DND-41 (cell line): ENCODE data around the gene DBNL.

Experiments used
- EZH2 ChIP-seq: IDR thresholded peaks from 3 replicates; pipeline ENCODE4 v1.6.1; 2012; ENCODE audit warnings: borderline replicate concordance, low read depth, mild to moderate bottlenecking, moderate library complexity, low read length, inconsistent platforms; ENCODE audit not compliant: severe bottlenecking
- TF ChIP-seq, protein P1 (sequence below): IDR thresholded peaks from 2 replicates; pipeline ENCODE4 v1.5.1; 2012; ENCODE audit warnings: borderline replicate concordance, low read length, moderate library complexity, mild to moderate bottlenecking; ENCODE audit not compliant: poor library complexity, severe bottlenecking; ENCODE audit errors: extremely low read depth

DNA sequence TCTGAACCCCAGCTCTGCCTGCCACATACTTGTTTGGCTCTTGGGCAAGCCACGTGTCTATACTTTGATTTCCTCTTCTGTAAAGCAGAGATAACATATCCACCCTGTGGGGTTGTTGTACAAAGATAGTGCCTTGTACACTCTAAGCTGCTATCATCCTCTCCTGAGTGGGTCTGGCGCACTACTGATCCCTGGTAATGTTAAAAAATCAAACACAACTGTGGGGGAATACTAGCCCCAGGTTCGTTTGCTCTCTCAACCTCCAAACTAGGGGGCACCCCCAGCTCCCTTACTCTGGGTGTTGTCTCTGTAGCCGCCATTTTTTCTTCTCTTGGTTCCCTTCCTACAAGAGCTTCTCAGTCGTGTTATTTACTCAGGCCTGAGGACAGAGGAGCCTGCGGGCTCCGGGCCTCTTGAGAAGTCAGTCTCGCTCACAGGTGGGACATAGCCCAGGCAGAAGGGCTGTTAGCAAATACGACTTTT lies 36.8 kb downstream of the DBNL start:
- TF ChIP-seq, protein P1, sequence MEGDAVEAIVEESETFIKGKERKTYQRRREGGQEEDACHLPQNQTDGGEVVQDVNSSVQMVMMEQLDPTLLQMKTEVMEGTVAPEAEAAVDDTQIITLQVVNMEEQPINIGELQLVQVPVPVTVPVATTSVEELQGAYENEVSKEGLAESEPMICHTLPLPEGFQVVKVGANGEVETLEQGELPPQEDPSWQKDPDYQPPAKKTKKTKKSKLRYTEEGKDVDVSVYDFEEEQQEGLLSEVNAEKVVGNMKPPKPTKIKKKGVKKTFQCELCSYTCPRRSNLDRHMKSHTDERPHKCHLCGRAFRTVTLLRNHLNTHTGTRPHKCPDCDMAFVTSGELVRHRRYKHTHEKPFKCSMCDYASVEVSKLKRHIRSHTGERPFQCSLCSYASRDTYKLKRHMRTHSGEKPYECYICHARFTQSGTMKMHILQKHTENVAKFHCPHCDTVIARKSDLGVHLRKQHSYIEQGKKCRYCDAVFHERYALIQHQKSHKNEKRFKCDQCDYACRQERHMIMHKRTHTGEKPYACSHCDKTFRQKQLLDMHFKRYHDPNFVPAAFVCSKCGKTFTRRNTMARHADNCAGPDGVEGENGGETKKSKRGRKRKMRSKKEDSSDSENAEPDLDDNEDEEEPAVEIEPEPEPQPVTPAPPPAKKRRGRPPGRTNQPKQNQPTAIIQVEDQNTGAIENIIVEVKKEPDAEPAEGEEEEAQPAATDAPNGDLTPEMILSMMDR = no peak
- TF ChIP-seq EZH2 = no peak
